ENCODE measurements around the gene PANK4. TPM values are rescaled to one million over a fixed set of nuclear protein-coding genes. Genes with fewer than 3 reads are reported as not detected.
A peak's percentile ranks its signal among the peaks of the same experiment; 100 is the strongest.

PANK4 gene
- total RNA-seq, 1 donor from 2014 or later, result 50.8 TPM

- Mint-ChIP-seq H3K4me3 (no peak overlapping the region), H3K4me1 (peaks cover 22% of the 10 kb centered on the region), H3K9me3 (no peaks in the 10 kb centered on the region), H3K36me3 (no peaks in the 10 kb centered on the region), H3K27me3 (ENCODE audit: low read depth) (peaks cover 81% of the 10 kb centered on the region), H3K27ac (no peak overlapping the region)
- DNase-seq (ENCODE audit: low spot score in 2 of 2, unreplicated experiment in 2 of 2), result no peak
- TF ChIP-seq CTCF (IDR thresholded peaks at IDR 0.05; ENCODE audit: unreplicated experiment), result no peak
Measured at GRCh38 chr1:2532485-2533160, 6.2 kb upstream of the PANK4 start.

- H3K27me3 Mint-ChIP-seq (ENCODE audit: low read depth), result peaks cover 76% of the 10 kb centered on the region
- TF ChIP-seq CTCF (IDR thresholded peaks at IDR 0.05; ENCODE audit: unreplicated experiment), result no peak
- H3K9me3 Mint-ChIP-seq, result no peaks in the 10 kb centered on the region
- H3K36me3 Mint-ChIP-seq, result no peaks in the 10 kb centered on the region
- peaks cover 22% of the 10 kb centered on the region for H3K4me1 Mint-ChIP-seq
- H3K4me3 Mint-ChIP-seq, result no peak overlapping the region
- H3K27ac Mint-ChIP-seq, result no peak overlapping the region
- DNase-seq (ENCODE audit: low spot score in 2 of 2, unreplicated experiment in 2 of 2), result no peak
Measured at GRCh38 chr1:2530513-2531361, 4.3 kb upstream of the PANK4 start.

- no peaks in the 10 kb centered on the region for H3K9me3 Mint-ChIP-seq
- no peak for DNase-seq (ENCODE audit: low spot score in 2 of 2, unreplicated experiment in 2 of 2)
- H3K27ac Mint-ChIP-seq, result no peak within 1 kb of the TSS
- peaks cover 71% of the 10 kb centered on the region for H3K27me3 Mint-ChIP-seq (ENCODE audit: low read depth)
- H3K4me3 Mint-ChIP-seq, result peak within 1 kb of the TSS; percentile 24
- H3K4me1 Mint-ChIP-seq, result peaks cover 23% of the 10 kb centered on the region
- TF ChIP-seq CTCF (IDR thresholded peaks at IDR 0.05; ENCODE audit: unreplicated experiment), result no peak
- no peaks in the 10 kb centered on the region for H3K36me3 Mint-ChIP-seq
Measured at GRCh38 chr1:2529784-2530512, 3.6 kb upstream of the PANK4 start, which contains the start of gene HES5. Gene HES5, minus strand, starts transcription at chr1:2530263. Its CDS starts 99 bp downstream, at chr1:2530164.

- Mint-ChIP-seq H3K9me3 (no peaks in the 10 kb centered on the region), H3K4me1 (peaks cover 24% of the 10 kb centered on the region), H3K27ac (no peak overlapping the region), H3K4me3 (peak overlapping the region; percentile 24), H3K27me3 (ENCODE audit: low read depth) (peaks cover 65% of the 10 kb centered on the region), H3K36me3 (no peaks in the 10 kb centered on the region)
- no peak for DNase-seq (ENCODE audit: low spot score in 2 of 2, unreplicated experiment in 2 of 2)
- no peak for TF ChIP-seq CTCF (IDR thresholded peaks at IDR 0.05; ENCODE audit: unreplicated experiment)
Measured at GRCh38 chr1:2528966-2529783, 2.8 kb upstream of the PANK4 start.

GRCh38 chr1:2528611-2528965, 2.2 kb upstream of the PANK4 start:
- DNase-seq (ENCODE audit: low spot score in 2 of 2, unreplicated experiment in 2 of 2), result no peak
- Mint-ChIP-seq H3K4me3 (no peak overlapping the region), H3K36me3 (no peaks in the 10 kb centered on the region), H3K27me3 (ENCODE audit: low read depth) (peaks cover 59% of the 10 kb centered on the region), H3K9me3 (no peaks in the 10 kb centered on the region), H3K4me1 (peaks cover 24% of the 10 kb centered on the region), H3K27ac (no peak overlapping the region)
- TF ChIP-seq CTCF (IDR thresholded peaks at IDR 0.05; ENCODE audit: unreplicated experiment), result no peak

Data from mesothelial cell of epicardium (in vitro differentiated cells).